ENCODE measurements around the gene ITGB6.

DNA sequence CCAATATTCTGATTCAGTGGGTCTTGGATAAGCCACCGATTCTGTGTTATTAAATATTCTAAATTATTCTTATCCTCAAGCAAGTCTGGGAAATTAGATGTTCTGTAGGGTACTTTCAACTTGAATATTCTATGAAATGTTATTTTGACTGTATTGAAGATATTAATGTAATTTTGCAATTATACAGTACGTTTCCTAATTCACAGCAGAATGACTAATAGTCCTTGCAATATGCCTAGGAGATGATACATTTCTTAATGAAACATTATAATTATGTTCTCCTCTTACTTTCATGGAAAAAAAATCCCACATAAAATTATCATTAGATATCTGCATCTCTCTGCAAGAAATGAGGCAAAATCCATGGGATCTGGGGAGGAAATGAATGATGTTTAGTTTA lies 91.4 kb downstream of the ITGB6 start:
- TF ChIP-seq, protein P1, sequence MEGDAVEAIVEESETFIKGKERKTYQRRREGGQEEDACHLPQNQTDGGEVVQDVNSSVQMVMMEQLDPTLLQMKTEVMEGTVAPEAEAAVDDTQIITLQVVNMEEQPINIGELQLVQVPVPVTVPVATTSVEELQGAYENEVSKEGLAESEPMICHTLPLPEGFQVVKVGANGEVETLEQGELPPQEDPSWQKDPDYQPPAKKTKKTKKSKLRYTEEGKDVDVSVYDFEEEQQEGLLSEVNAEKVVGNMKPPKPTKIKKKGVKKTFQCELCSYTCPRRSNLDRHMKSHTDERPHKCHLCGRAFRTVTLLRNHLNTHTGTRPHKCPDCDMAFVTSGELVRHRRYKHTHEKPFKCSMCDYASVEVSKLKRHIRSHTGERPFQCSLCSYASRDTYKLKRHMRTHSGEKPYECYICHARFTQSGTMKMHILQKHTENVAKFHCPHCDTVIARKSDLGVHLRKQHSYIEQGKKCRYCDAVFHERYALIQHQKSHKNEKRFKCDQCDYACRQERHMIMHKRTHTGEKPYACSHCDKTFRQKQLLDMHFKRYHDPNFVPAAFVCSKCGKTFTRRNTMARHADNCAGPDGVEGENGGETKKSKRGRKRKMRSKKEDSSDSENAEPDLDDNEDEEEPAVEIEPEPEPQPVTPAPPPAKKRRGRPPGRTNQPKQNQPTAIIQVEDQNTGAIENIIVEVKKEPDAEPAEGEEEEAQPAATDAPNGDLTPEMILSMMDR (IDR thresholded peaks at IDR 0.05): no peak
- TF ChIP-seq POLR2A (IDR thresholded peaks at IDR 0.05): no peak

All from vagina (tissue), 2 donors.